Endodermal cell (in vitro differentiated cells): Measurements from ENCODE around the gene ARHGEF5. TPM values are rescaled to one million over a fixed set of nuclear protein-coding genes. Genes with fewer than 3 reads are reported as not detected.

Source experiments
- DNase-seq: peaks from one replicate; pipeline ENCODE4 v3.0.0-alpha.2; 2017
- H3K27ac ChIP-seq: 2 replicates; pipeline ENCODE4 v1.5.1; 2013; ENCODE audit warnings: mild to moderate bottlenecking, low read depth, low read length, moderate library complexity
- H3K27me3 ChIP-seq: 2 replicates; pipeline ENCODE4 v1.6.1; 2013; ENCODE audit warnings: mild to moderate bottlenecking, low read length, moderate library complexity; ENCODE audit not compliant: insufficient read depth, control insufficient read depth, poor library complexity, severe bottlenecking
- H3K36me3 ChIP-seq: 2 replicates; pipeline ENCODE4 v1.7.0; 2013; ENCODE audit warnings: mild to moderate bottlenecking, low read length, moderate library complexity; ENCODE audit not compliant: control insufficient read depth, insufficient read depth
- H3K4me1 ChIP-seq: one replicate; pipeline ENCODE4 v1.7.0; 2013; ENCODE audit warnings: low read length; ENCODE audit not compliant: control insufficient read depth, insufficient read depth
- H3K4me3 ChIP-seq: 2 replicates; pipeline ENCODE4 v1.5.1; 2013; ENCODE audit warnings: mild to moderate bottlenecking, low read length, moderate library complexity
- H3K9ac ChIP-seq: 2 replicates; pipeline ENCODE4 v1.6.1; 2013; ENCODE audit warnings: mild to moderate bottlenecking, low read length, moderate library complexity; ENCODE audit not compliant: poor library complexity, severe bottlenecking; ENCODE audit errors: extremely low read depth
- H3K9me3 ChIP-seq: 2 replicates; pipeline ENCODE4 v1.6.1; 2013; ENCODE audit warnings: mild to moderate bottlenecking, low read length, moderate library complexity; ENCODE audit not compliant: control insufficient read depth
- H3K27ac Mint-ChIP-seq: 2 replicates; pipeline ENCODE4 v1.8.0; 2020; ENCODE audit warnings: mixed read lengths
- H3K27me3 Mint-ChIP-seq: 2 replicates; pipeline ENCODE4 v1.8.0; 2021; ENCODE audit warnings: mild to moderate bottlenecking, mixed read lengths; ENCODE audit not compliant: insufficient read depth
- H3K36me3 Mint-ChIP-seq: 2 replicates; pipeline ENCODE4 v1.8.0; 2020; ENCODE audit warnings: low read depth, mixed read lengths
- H3K4me1 Mint-ChIP-seq: 2 replicates; pipeline ENCODE4 v1.8.0; 2020; ENCODE audit warnings: mixed read lengths
- H3K4me3 Mint-ChIP-seq: 2 replicates; pipeline ENCODE4 v1.8.0; 2020; ENCODE audit warnings: mild to moderate bottlenecking, moderate library complexity, mixed read lengths
- H3K9me3 Mint-ChIP-seq: 2 replicates; pipeline ENCODE4 v1.8.0; 2020; ENCODE audit warnings: mild to moderate bottlenecking, mixed read lengths
- CTCF ChIP-seq: fragments of 200-600 bp; sonication (generic); conservative IDR thresholded peaks from 2 replicates; pipeline ENCODE4 v1.5.0; 2021; ENCODE audit warnings: antibody characterized with exemption, mild to moderate bottlenecking
- WGBS, 2 experiments: methylation state at CpG; one replicate each; pipeline versions ENCODE4 v1.1.5 to v1.1.7; 2013; ENCODE audit warnings: missing lambda C conversion rate in 2 of 2, mixed read lengths in 1 of 2; ENCODE audit not compliant: insufficient coverage in 1 of 2, insufficient read length in 1 of 2; 5-methylcytosine and 5-hydroxymethylcytosine counted together
- total RNA-seq, 2 donors: library from RNA; stranded (reverse); fragmentation: NEBNext Ultra II Directional in 1 of 2; extraction: Animal tissue kit (Norgen Biotek cat#: 25700) in 1 of 2; gene quantifications; 2 replicates in 1 of 2; 3 replicates in 1 of 2; pipeline ENCODE4 v1.2.1, GENCODE V29; 2021

Gene ARHGEF5
- total RNA-seq, 2 donors from 2014 or later = 22.8 to 43.1 TPM

GRCh38 chr7:144408121-144408520 is 52.9 kb downstream of the ARHGEF5 start:
- Histone ChIP-seq H3K9ac (no peak overlapping the region), H3K36me3 (no peaks in the 10 kb centered on the region), H3K4me3 (no peak overlapping the region), H3K4me1 (no peaks in the 10 kb centered on the region), H3K27ac (no peak overlapping the region), H3K27me3 (no peaks in the 10 kb centered on the region), H3K9me3 (no peaks in the 10 kb centered on the region)
- H3K4me1 Mint-ChIP-seq = no peaks in the 10 kb centered on the region
- WGBS, 2 experiments = 82 to 94% methylated on average over 2 to 3 of the region's 3 CpGs
- no peaks in the 10 kb centered on the region for H3K27me3 Mint-ChIP-seq
- H3K36me3 Mint-ChIP-seq = no peaks in the 10 kb centered on the region
- H3K4me3 Mint-ChIP-seq = no peak overlapping the region
- no peak overlapping the region for H3K27ac Mint-ChIP-seq
- DNase-seq = no peak
- no peak for TF ChIP-seq CTCF
- no peaks in the 10 kb centered on the region for H3K9me3 Mint-ChIP-seq

GRCh38 chr7:144410441-144410840 is 55.2 kb downstream of the ARHGEF5 start:
- TF ChIP-seq CTCF = no peak
- WGBS, 2 experiments = 88 to 89% methylated on average over 3 to 4 of the region's 4 CpGs
- H3K27ac Mint-ChIP-seq = no peak overlapping the region

GRCh38 chr7:144414815-144415214 is 59.6 kb downstream of the ARHGEF5 start:
- WGBS, 2 experiments = 50 to 60% methylated on average over 2 to 3 of the region's 3 CpGs
- Mint-ChIP-seq H3K36me3 (no peaks in the 10 kb centered on the region), H3K27me3 (no peaks in the 10 kb centered on the region), H3K27ac (no peak overlapping the region), H3K4me3 (no peak overlapping the region), H3K4me1 (no peaks in the 10 kb centered on the region), H3K9me3 (peaks cover 18% of the 10 kb centered on the region)
- no peak overlapping the region for H3K4me3 ChIP-seq
- no peaks in the 10 kb centered on the region for H3K9me3 ChIP-seq
- no peak overlapping the region for H3K9ac ChIP-seq
- H3K4me1 ChIP-seq = no peaks in the 10 kb centered on the region
- TF ChIP-seq CTCF = no peak
- no peaks in the 10 kb centered on the region for H3K27me3 ChIP-seq
- DNase-seq = no peak
- no peak overlapping the region for H3K27ac ChIP-seq
- no peaks in the 10 kb centered on the region for H3K36me3 ChIP-seq

More at GRCh38 chr7:144410441-144410840, 55.2 kb downstream of the ARHGEF5 start:
- H3K9me3 ChIP-seq = no peaks in the 10 kb centered on the region
- no peaks in the 10 kb centered on the region for H3K36me3 Mint-ChIP-seq
- H3K27me3 Mint-ChIP-seq = no peaks in the 10 kb centered on the region
- H3K9me3 Mint-ChIP-seq = no peaks in the 10 kb centered on the region
- H3K4me3 Mint-ChIP-seq = no peak overlapping the region
- H3K4me1 ChIP-seq = no peaks in the 10 kb centered on the region
- H3K9ac ChIP-seq = no peak overlapping the region
- no peak overlapping the region for H3K27ac ChIP-seq
- no peak for DNase-seq
- H3K27me3 ChIP-seq = no peaks in the 10 kb centered on the region
- no peaks in the 10 kb centered on the region for H3K4me1 Mint-ChIP-seq
- H3K4me3 ChIP-seq = no peak overlapping the region
- no peaks in the 10 kb centered on the region for H3K36me3 ChIP-seq
